A673 (cell line): ENCODE data around the gene SCCPDH. TPM values are rescaled to one million over a fixed set of nuclear protein-coding genes. Genes with fewer than 3 reads are reported as not detected.

Experiments
- BruUV-seq: library from RNA; stranded (reverse); fragments of 400-500 nt; replicated peaks from 2 replicates; lab custom pipeline; 2021; lab: Mats Ljungman, UMichigan
- CTCF ChIA-PET: fragments of 300-600 bp; sonication (Branson Sonifier 250); formaldehyde crosslinking; loops from one replicate; lab custom pipeline; 2022; ENCODE audit warnings: antibody characterized with exemption; lab: Charles Lee
- POLR2A ChIA-PET: fragments of 300-600 bp; sonication (Branson Sonifier 250); formaldehyde crosslinking; loops from one replicate; lab custom pipeline; 2022; ENCODE audit warnings: antibody characterized with exemption; ENCODE audit not compliant: low non-redundant PET; lab: Charles Lee
- DNase-seq: peaks from one replicate; pipeline ENCODE4 v3.0.0-alpha.2; 2015; ENCODE audit warnings: low spot score
- H3K27ac ChIP-seq: fragments of 200-600 bp; sonication (generic); 2 replicates; pipeline ENCODE4 v1.5.1; 2016; ENCODE audit warnings: mixed run types, low read depth, mild to moderate bottlenecking, mixed read lengths, antibody characterized with exemption, low read length; ENCODE audit not compliant: poor library complexity, severe bottlenecking
- H3K27me3 ChIP-seq: fragments of 200-600 bp; sonication (generic); replicated peaks from 2 replicates; pipeline ENCODE4 v1.6.1; 2017; ENCODE audit warnings: mixed run types, low read depth, mild to moderate bottlenecking, mixed read lengths, antibody characterized with exemption, low read length; ENCODE audit not compliant: insufficient read depth, poor library complexity
- H3K36me3 ChIP-seq: fragments of 200-600 bp; sonication (generic); 2 replicates; pipeline ENCODE4 v1.6.1; 2016; ENCODE audit warnings: mixed run types, mild to moderate bottlenecking, mixed read lengths, antibody characterized with exemption, low read length; ENCODE audit not compliant: insufficient read depth, poor library complexity, severe bottlenecking
- H3K4me1 ChIP-seq: fragments of 200-600 bp; sonication (generic); 2 replicates; pipeline ENCODE4 v1.6.1; 2017; ENCODE audit warnings: mixed run types, mild to moderate bottlenecking, mixed read lengths, antibody characterized with exemption, low read length; ENCODE audit not compliant: insufficient read depth, poor library complexity, severe bottlenecking
- H3K4me3 ChIP-seq: fragments of 200-600 bp; sonication (generic); 2 replicates; pipeline ENCODE4 v1.5.1; 2016; ENCODE audit warnings: low read depth, mixed run types, mild to moderate bottlenecking, mixed read lengths, low read length; ENCODE audit not compliant: poor library complexity, severe bottlenecking
- H3K9me3 ChIP-seq: fragments of 200-600 bp; sonication (generic); 2 replicates; pipeline ENCODE4 v1.6.1; 2016; ENCODE audit warnings: mixed run types, low read depth, mild to moderate bottlenecking, mixed read lengths, antibody characterized with exemption, low read length; ENCODE audit not compliant: poor library complexity, severe bottlenecking
- CTCF ChIP-seq: fragments of 300-800, 200-600 bp; sonication (generic); conservative IDR thresholded peaks from 2 replicates; pipeline ENCODE4 v1.5.1; 2017; ENCODE audit warnings: low read depth, mild to moderate bottlenecking, antibody characterized with exemption, low read length, moderate library complexity, mixed read lengths
- EZH2 ChIP-seq: fragments of 200-600 bp; sonication (generic); IDR thresholded peaks from 2 replicates; pipeline ENCODE4 v1.6.1; 2017; ENCODE audit warnings: borderline replicate concordance, low read depth, mild to moderate bottlenecking, mixed read lengths, antibody characterized with exemption, low read length; ENCODE audit not compliant: poor library complexity, severe bottlenecking
- intact Hi-C: fragments of 100-400 bp; cut with micrococcal nuclease; formaldehyde crosslinking; loops from one replicate; pipeline ENCODE4 v1.10.0; 2022; ENCODE audit not compliant: unreplicated experiment
- total RNA-seq: library from RNA; stranded (reverse); gene quantifications from 2 replicates; pipeline ENCODE4 v1.2.3, GENCODE V29; 2021

Gene SCCPDH
- total RNA-seq, 1 experiment from 2014 or later = 41.7 TPM

- Histone ChIP-seq H3K27ac (no peak overlapping the region), H3K4me3 (no peak overlapping the region), H3K36me3 (no peaks in the 10 kb centered on the region), H3K4me1 (no peaks in the 10 kb centered on the region), H3K27me3 (no peaks in the 10 kb centered on the region), H3K9me3 (no peaks in the 10 kb centered on the region)
- no TSS peak for BruUV-seq
- intact Hi-C loops = no loop called here
- TF ChIP-seq EZH2 = no peak
- TF ChIP-seq CTCF = no peak
- ChIA-PET CTCF (no interaction called here), POLR2A (no interaction called here)
- no peak for DNase-seq
Observed at GRCh38 chr1:246791303-246791918, 67.2 kb downstream of the SCCPDH start.

- CTCF ChIA-PET = no interaction called here
- DNase-seq = no peak
Observed at GRCh38 chr1:246792603-246793002, 68.4 kb downstream of the SCCPDH start.

GRCh38 chr1:246793356-246793896, 69.2 kb downstream of the SCCPDH start:
- BruUV-seq = no TSS peak
- no peak for DNase-seq
- Histone ChIP-seq H3K4me3 (no peak overlapping the region), H3K27ac (no peak overlapping the region), H3K36me3 (no peaks in the 10 kb centered on the region), H3K9me3 (no peaks in the 10 kb centered on the region), H3K27me3 (no peaks in the 10 kb centered on the region), H3K4me1 (no peaks in the 10 kb centered on the region)
- ChIA-PET POLR2A (no interaction called here), CTCF (no interaction called here)
- intact Hi-C loops = no loop called here
- TF ChIP-seq CTCF = no peak
- TF ChIP-seq EZH2 = no peak

More at GRCh38 chr1:246792603-246793002, 68.4 kb downstream of the SCCPDH start:
- no peak overlapping the region for H3K27ac ChIP-seq
- H3K4me1 ChIP-seq = no peaks in the 10 kb centered on the region
- H3K27me3 ChIP-seq = no peaks in the 10 kb centered on the region
- intact Hi-C loops = no loop called here
- H3K4me3 ChIP-seq = no peak overlapping the region
- no peaks in the 10 kb centered on the region for H3K36me3 ChIP-seq
- no peaks in the 10 kb centered on the region for H3K9me3 ChIP-seq
- POLR2A ChIA-PET = no interaction called here
- no TSS peak for BruUV-seq
- TF ChIP-seq CTCF (no peak), EZH2 (no peak)
